ENCODE results near the gene CACNA1C.

GRCh38 chr12:2710701-2711100 lies 657.9 kb downstream of the CACNA1C start:
- no peak for TF ChIP-seq CTCF (conservative IDR thresholded peaks at IDR 0.05 in 1 of 2, IDR thresholded peaks at IDR 0.05 in 1 of 2; ENCODE audit: extremely low read depth in 1 of 2, insufficient read depth in 1 of 2, low read depth in 1 of 2, low read length in 2 of 2)
- no peak for TF ChIP-seq EZH2 (IDR thresholded peaks at IDR 0.05; ENCODE audit: borderline replicate concordance, low read length)
